ENCODE results near the gene MLH3.

GRCh38 chr14:75025082-75025481 lies 26.2 kb downstream of the MLH3 start:
- TF ChIP-seq CTCF (conservative IDR thresholded peaks at IDR 0.05; ENCODE audit: low read length) (no peak), EZH2phosphoT487 (IDR thresholded peaks at IDR 0.05; ENCODE audit: borderline replicate concordance, low read depth, low read length) (no peak)

All from OCI-LY7 (cell line).